K562 (cell line): ENCODE results near the gene POLR1H. TPM values are rescaled to one million over a fixed set of nuclear protein-coding genes. Genes with fewer than 3 reads are reported as not detected.

Source experiments
- BCL6 ChIP-seq: fragments of 250-450 bp; sonication (Bioruptor Pico); IDR thresholded peaks from 2 replicates; pipeline ENCODE4 v1.4.0; 2020
- CEBPG ChIP-seq, 3 experiments: fragments of 200-800 bp in 1 of 3; sonication (Bioruptor generic) in 1 of 3; sonication (generic) in 1 of 3; formaldehyde crosslinking in 1 of 3; IDR thresholded peaks in 2 of 3; conservative IDR thresholded peaks in 1 of 3; 2 replicates each; pipeline versions ENCODE4 v1.6.1 to v1.8.0; 2016 to 2022; ENCODE audit warnings: missing compliant biosample characterization in 2 of 3, missing genetic modification characterization in 2 of 3, mild to moderate bottlenecking in 1 of 3, missing genetic modification reagents in 1 of 3
- HLTF ChIP-seq: fragments of 450-650 bp; IDR thresholded peaks from 2 replicates; pipeline ENCODE4 v1.6.1; 2016
- MEF2A ChIP-seq: IDR thresholded peaks from 2 replicates; pipeline ENCODE4 v1.6.1; 2011; ENCODE audit warnings: low read depth, mild to moderate bottlenecking, low read length, moderate library complexity; ENCODE audit not compliant: control insufficient read depth
- NR3C1 ChIP-seq: sonication (generic); formaldehyde crosslinking; IDR thresholded peaks from 2 replicates; pipeline ENCODE4 v1.8.1; 2022; ENCODE audit warnings: missing genetic modification reagents
- RB1 ChIP-seq: fragments of 450-650 bp; IDR thresholded peaks from 2 replicates; pipeline ENCODE4 v1.6.1; 2017; ENCODE audit warnings: low read depth, mild to moderate bottlenecking
- RBM15 ChIP-seq: fragments of 200-400 bp; formaldehyde crosslinking; IDR thresholded peaks from 2 replicates; pipeline ENCODE4 v1.6.1; 2018; ENCODE audit warnings: mild to moderate bottlenecking, low read length, moderate library complexity; ENCODE audit not compliant: insufficient read depth
- STAT5A ChIP-seq: IDR thresholded peaks from 2 replicates; pipeline ENCODE4 v1.6.1; 2012; ENCODE audit warnings: low read length, inconsistent platforms, borderline replicate concordance
- U2AF1 ChIP-seq: fragments of 200-400 bp; formaldehyde crosslinking; optimal IDR thresholded peaks from 2 replicates; pipeline ENCODE3; 2017; ENCODE audit warnings: mild to moderate bottlenecking, low read depth, low read length, moderate library complexity
- ZHX1 ChIP-seq: fragments of 150-350 bp; conservative IDR thresholded peaks from 2 replicates; pipeline ENCODE4 v1.6.1; 2014; ENCODE audit warnings: low read length
- ZNF212 ChIP-seq: fragments of 450-650 bp; formaldehyde crosslinking; IDR thresholded peaks from 2 replicates; pipeline ENCODE4 v1.4.0; 2020; ENCODE audit warnings: mild to moderate bottlenecking
- ZNF766 ChIP-seq: fragments of 200-800 bp; sonication (Bioruptor generic); conservative IDR thresholded peaks from 2 replicates; pipeline ENCODE4 v1.6.1; 2016; ENCODE audit warnings: missing genetic modification characterization, missing compliant biosample characterization
- ZSCAN29 ChIP-seq: fragments of 450-650 bp; IDR thresholded peaks from 2 replicates; pipeline ENCODE4 v1.6.1; 2017
- polyA plus RNA-seq, 8 experiments: library from polyadenylated mRNA; depleted of rRNA in 4 of 8; stranded (reverse) in 5 of 8; unstranded in 3 of 8; fragments of >200 nt; fragmentation: Nextera tagmentation in 2 of 8; fragmentation: Illumina TruSeq in 1 of 8; extraction: Ambion mirVana in 2 of 8; extraction: Trizol in 1 of 8; gene quantifications; 2 replicates each; pipeline versions ENCODE4 v1.2.1 to v1.2.3, GENCODE V29; 2011 to 2014; ENCODE audit warnings: inconsistent platforms in 1 of 8, missing spikeins in 1 of 8
- total RNA-seq, 7 experiments: library from RNA; depleted of rRNA in 6 of 7; stranded (reverse); fragments of >200 nt in 6 of 7; fragmentation: Illumina TruSeq in 2 of 7; extraction: Trizol in 2 of 7; gene quantifications; 2 replicates each; pipeline versions ENCODE4 v1.2.1 to v1.2.3, GENCODE V29; 2011 to 2021; ENCODE audit warnings: low replicate concordance in 1 of 7
- TF ChIP-seq, protein P1 (sequence below): sonication (generic); formaldehyde crosslinking; IDR thresholded peaks from 2 replicates; pipeline ENCODE4 v1.8.1; 2023; ENCODE audit warnings: missing genetic modification reagents, mild to moderate bottlenecking, borderline replicate concordance
- TF ChIP-seq, protein P2 (sequence below), 3 experiments: fragments of 200-800 bp in 1 of 3; fragments of 250-450 bp in 1 of 3; fragments of 450-650 bp in 1 of 3; sonication (Bioruptor Pico) in 1 of 3; sonication (Bioruptor generic) in 1 of 3; formaldehyde crosslinking in 1 of 3; IDR thresholded peaks; 2 replicates each; pipeline versions ENCODE4 v1.6.1 to v1.8.0; 2016 to 2022; ENCODE audit warnings: mild to moderate bottlenecking in 2 of 3, missing genetic modification characterization in 2 of 3, missing compliant biosample characterization in 1 of 3, moderate library complexity in 1 of 3

Gene POLR1H
- total and polyA plus RNA-seq, 9 of the 15 experiments (the other 6 are each of a cell fraction or from before 2014, with no cell fraction given) = 92.2 to 333 (median 143) TPM

DNA sequence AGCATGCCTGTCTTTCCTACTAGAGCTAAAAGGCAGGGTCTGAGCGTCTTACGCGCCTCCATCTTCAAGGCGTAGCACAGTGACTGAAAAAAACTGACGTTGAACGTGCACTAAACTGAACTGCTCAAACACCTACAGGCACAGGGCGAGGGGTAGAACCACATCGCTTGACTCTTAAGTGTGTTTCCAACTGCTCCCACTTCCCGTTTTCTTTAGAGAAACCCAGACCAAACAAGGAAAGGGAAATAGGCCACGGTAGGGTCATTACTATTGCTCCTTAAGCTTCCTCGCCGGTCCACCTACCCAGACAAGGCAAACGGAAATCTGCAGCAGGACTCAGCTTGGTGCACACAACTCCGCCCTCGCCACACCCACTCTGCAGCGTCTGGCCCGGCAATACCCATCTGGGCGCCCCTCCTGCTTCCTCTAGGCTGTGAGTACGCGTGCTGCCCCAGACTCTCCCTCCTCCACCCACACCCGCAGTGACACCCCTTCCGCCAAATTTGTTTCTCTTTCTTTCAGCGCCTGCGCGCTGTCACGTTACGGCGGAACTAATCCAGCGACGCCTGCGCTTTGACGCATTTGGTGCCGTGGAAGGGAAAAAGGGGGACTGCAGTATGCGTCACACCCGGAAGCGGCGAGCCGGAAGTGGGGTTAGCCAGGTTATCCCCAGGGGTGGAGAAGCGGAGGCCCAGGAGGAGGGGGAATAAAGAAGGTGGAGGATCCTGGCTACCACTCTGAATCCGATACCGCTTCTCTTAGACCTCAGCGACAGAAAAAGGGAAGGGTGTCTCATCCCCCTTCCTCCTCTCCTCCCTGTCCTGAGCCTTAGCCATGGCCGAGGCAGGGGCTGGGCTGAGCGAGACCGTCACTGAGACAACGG lies 5.8 kb downstream of the POLR1H start, which contains the start of gene PPP1R11 (continued):
- TF ChIP-seq ZHX1 (no peak), ZSCAN29 (no peak), BCL6 (no peak), NR3C1 (no peak), U2AF1 (no peak), RB1 (peak; percentile 75), CEBPG (CRISPR knock-in tag; IDR thresholded peaks at IDR 0.05) (no peak), CEBPG (tag; conservative IDR thresholded peaks at IDR 0.05 in 1 of 2, IDR thresholded peaks at IDR 0.05 in 1 of 2) (no peak), RBM15 (no peak), STAT5A (no peak; the same call in 1 of the 2 replicates), ZNF212 (no peak), HLTF (no peak), ZNF766 (CRISPR knock-in tag) (peak; percentile 63), MEF2A (0 out of 2 replicates have a peak, but pooled peaks have one; percentile 13)
- TF ChIP-seq, protein P1, sequence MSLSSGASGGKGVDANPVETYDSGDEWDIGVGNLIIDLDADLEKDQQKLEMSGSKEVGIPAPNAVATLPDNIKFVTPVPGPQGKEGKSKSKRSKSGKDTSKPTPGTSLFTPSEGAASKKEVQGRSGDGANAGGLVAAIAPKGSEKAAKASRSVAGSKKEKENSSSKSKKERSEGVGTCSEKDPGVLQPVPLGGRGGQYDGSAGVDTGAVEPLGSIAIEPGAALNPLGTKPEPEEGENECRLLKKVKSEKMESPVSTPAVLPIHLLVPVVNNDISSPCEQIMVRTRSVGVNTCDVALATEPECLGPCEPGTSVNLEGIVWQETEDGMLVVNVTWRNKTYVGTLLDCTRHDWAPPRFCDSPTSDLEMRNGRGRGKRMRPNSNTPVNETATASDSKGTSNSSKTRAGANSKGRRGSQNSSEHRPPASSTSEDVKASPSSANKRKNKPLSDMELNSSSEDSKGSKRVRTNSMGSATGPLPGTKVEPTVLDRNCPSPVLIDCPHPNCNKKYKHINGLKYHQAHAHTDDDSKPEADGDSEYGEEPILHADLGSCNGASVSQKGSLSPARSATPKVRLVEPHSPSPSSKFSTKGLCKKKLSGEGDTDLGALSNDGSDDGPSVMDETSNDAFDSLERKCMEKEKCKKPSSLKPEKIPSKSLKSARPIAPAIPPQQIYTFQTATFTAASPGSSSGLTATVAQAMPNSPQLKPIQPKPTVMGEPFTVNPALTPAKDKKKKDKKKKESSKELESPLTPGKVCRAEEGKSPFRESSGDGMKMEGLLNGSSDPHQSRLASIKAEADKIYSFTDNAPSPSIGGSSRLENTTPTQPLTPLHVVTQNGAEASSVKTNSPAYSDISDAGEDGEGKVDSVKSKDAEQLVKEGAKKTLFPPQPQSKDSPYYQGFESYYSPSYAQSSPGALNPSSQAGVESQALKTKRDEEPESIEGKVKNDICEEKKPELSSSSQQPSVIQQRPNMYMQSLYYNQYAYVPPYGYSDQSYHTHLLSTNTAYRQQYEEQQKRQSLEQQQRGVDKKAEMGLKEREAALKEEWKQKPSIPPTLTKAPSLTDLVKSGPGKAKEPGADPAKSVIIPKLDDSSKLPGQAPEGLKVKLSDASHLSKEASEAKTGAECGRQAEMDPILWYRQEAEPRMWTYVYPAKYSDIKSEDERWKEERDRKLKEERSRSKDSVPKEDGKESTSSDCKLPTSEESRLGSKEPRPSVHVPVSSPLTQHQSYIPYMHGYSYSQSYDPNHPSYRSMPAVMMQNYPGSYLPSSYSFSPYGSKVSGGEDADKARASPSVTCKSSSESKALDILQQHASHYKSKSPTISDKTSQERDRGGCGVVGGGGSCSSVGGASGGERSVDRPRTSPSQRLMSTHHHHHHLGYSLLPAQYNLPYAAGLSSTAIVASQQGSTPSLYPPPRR (CRISPR knock-in tag) = no peak
- TF ChIP-seq, protein P2, sequence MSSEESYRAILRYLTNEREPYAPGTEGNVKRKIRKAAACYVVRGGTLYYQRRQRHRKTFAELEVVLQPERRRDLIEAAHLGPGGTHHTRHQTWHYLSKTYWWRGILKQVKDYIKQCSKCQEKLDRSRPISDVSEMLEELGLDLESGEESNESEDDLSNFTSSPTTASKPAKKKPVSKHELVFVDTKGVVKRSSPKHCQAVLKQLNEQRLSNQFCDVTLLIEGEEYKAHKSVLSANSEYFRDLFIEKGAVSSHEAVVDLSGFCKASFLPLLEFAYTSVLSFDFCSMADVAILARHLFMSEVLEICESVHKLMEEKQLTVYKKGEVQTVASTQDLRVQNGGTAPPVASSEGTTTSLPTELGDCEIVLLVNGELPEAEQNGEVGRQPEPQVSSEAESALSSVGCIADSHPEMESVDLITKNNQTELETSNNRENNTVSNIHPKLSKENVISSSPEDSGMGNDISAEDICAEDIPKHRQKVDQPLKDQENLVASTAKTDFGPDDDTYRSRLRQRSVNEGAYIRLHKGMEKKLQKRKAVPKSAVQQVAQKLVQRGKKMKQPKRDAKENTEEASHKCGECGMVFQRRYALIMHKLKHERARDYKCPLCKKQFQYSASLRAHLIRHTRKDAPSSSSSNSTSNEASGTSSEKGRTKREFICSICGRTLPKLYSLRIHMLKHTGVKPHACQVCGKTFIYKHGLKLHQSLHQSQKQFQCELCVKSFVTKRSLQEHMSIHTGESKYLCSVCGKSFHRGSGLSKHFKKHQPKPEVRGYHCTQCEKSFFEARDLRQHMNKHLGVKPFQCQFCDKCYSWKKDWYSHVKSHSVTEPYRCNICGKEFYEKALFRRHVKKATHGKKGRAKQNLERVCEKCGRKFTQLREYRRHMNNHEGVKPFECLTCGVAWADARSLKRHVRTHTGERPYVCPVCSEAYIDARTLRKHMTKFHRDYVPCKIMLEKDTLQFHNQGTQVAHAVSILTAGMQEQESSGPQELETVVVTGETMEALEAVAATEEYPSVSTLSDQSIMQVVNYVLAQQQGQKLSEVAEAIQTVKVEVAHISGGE (CRISPR knock-in tag; IDR thresholded peaks at IDR 0.05) = peak; percentile 92 to 99 (median 97); a peak in 5 of 6 replicates
